Calu3 (cell line): ENCODE measurements around the gene OR10C1. TPM values are rescaled to one million over a fixed set of nuclear protein-coding genes. Genes with fewer than 3 reads are reported as not detected.

Experiments used
- BruUV-seq: library from RNA; stranded (reverse); fragments of 400-500 nt; replicated peaks from 2 replicates; lab custom pipeline; 2021; lab: Mats Ljungman, UMichigan
- CTCF ChIA-PET: fragments of 300-600 bp; sonication (Branson Sonifier 250); formaldehyde crosslinking; loops from one replicate; lab custom pipeline; 2022; ENCODE audit warnings: antibody characterized with exemption; lab: Charles Lee
- DNase-seq: peaks from one replicate; pipeline ENCODE4 v3.0.0; 2022
- H3K27ac Mint-ChIP-seq: one replicate; pipeline ENCODE4 v1.8.0; 2022; ENCODE audit warnings: mixed read lengths; ENCODE audit not compliant: unreplicated experiment
- H3K27me3 Mint-ChIP-seq: one replicate; pipeline ENCODE4 v1.8.0; 2022; ENCODE audit warnings: mixed read lengths; ENCODE audit not compliant: unreplicated experiment
- H3K36me3 Mint-ChIP-seq: one replicate; pipeline ENCODE4 v1.8.0; 2022; ENCODE audit warnings: mild to moderate bottlenecking, moderate library complexity, mixed read lengths; ENCODE audit not compliant: insufficient read depth, unreplicated experiment
- H3K4me1 Mint-ChIP-seq: one replicate; pipeline ENCODE4 v1.8.0; 2022; ENCODE audit warnings: mild to moderate bottlenecking, low read depth, mixed read lengths; ENCODE audit not compliant: unreplicated experiment
- H3K4me3 Mint-ChIP-seq: one replicate; pipeline ENCODE4 v1.8.0; 2022; ENCODE audit warnings: mild to moderate bottlenecking, low read depth, moderate library complexity, mixed read lengths; ENCODE audit not compliant: unreplicated experiment
- H3K9me3 Mint-ChIP-seq: one replicate; pipeline ENCODE4 v1.8.0; 2022; ENCODE audit warnings: low read depth, mixed read lengths; ENCODE audit not compliant: unreplicated experiment
- intact Hi-C: fragments of 100-400 bp; cut with micrococcal nuclease; formaldehyde crosslinking; loops from one replicate; pipeline ENCODE4 v1.10.0; 2022; ENCODE audit not compliant: unreplicated experiment
- total RNA-seq: library from RNA; stranded (reverse); gene quantifications from 2 replicates; pipeline ENCODE4 v1.2.3, GENCODE V29; 2022
- TF ChIP-seq, protein P1 (sequence below): fragments of 200-600 bp; IDR thresholded peaks from one replicate; pipeline ENCODE4 v1.8.0; 2022; ENCODE audit warnings: antibody characterized with exemption; ENCODE audit not compliant: unreplicated experiment

OR10C1 gene
- total RNA-seq, 1 experiment from 2014 or later, result not detected

DNA sequence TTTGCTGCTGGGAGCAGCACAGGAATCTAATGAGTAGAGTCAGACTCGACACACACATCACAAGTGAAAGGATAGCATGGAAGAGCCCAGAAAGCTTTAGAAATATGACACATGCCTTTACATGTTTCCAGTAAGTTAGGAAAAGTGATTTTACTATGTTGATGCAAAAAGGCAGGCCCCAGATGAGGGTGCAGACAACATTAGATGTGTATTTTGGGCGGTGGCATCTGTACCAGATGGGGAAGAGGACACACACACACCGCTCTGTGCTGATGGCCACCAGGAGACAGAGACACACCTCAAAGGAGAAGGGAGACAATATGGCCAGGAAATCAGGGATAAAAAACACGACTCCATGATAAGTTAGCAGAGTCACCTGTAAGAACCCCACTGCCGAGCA is 48.0 kb downstream of the OR10C1 start:
- CTCF ChIA-PET, result no interaction called here
- TF ChIP-seq, protein P1, sequence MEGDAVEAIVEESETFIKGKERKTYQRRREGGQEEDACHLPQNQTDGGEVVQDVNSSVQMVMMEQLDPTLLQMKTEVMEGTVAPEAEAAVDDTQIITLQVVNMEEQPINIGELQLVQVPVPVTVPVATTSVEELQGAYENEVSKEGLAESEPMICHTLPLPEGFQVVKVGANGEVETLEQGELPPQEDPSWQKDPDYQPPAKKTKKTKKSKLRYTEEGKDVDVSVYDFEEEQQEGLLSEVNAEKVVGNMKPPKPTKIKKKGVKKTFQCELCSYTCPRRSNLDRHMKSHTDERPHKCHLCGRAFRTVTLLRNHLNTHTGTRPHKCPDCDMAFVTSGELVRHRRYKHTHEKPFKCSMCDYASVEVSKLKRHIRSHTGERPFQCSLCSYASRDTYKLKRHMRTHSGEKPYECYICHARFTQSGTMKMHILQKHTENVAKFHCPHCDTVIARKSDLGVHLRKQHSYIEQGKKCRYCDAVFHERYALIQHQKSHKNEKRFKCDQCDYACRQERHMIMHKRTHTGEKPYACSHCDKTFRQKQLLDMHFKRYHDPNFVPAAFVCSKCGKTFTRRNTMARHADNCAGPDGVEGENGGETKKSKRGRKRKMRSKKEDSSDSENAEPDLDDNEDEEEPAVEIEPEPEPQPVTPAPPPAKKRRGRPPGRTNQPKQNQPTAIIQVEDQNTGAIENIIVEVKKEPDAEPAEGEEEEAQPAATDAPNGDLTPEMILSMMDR, result no peak
- no peak overlapping the region for H3K4me3 Mint-ChIP-seq
- no TSS peak for BruUV-seq
- intact Hi-C loops, result no loop called here
- DNase-seq, result no peak
- H3K4me1 Mint-ChIP-seq, result no peaks in the 10 kb centered on the region
- H3K27ac Mint-ChIP-seq, result no peak overlapping the region
- H3K27me3 Mint-ChIP-seq, result no peaks in the 10 kb centered on the region
- H3K9me3 Mint-ChIP-seq, result no peaks in the 10 kb centered on the region
- H3K36me3 Mint-ChIP-seq, result no peaks in the 10 kb centered on the region

DNA sequence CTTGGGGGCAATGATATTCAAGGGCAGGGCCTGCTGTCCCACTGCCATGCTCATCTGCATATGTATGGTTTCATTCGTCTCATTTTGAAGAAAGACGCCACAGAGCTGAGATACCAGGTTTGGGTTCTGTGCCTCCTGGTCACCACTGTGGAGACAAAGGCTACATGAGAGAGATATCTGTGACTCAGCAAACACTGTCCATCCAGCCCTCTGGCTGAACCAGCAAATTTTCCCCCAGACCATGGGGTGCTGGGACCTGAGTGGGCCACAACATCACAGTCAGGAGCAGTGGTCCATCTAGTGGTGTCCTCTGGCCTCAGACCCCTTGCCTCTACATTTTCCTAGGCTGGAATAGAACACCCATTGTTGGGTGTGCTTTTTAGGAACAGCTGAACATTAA is 48.6 kb downstream of the OR10C1 start, which contains the start of gene MAS1L:
Gene MAS1L, minus strand, starts transcription at position 297 of the 400 bp plus-strand sequence. Its CDS starts 54 bp downstream, at position 243.
- TF ChIP-seq, protein P1, result no peak
- no peak within 1 kb of the TSS for H3K4me3 Mint-ChIP-seq
- DNase-seq, result no peak
- H3K27ac Mint-ChIP-seq, result no peak within 1 kb of the TSS
- no TSS peak for BruUV-seq
- no peaks in the 10 kb centered on the region for H3K36me3 Mint-ChIP-seq
- intact Hi-C loops, result no loop called here
- CTCF ChIA-PET, result no interaction called here
- no peaks in the 10 kb centered on the region for H3K9me3 Mint-ChIP-seq
- no peaks in the 10 kb centered on the region for H3K4me1 Mint-ChIP-seq
- no peaks in the 10 kb centered on the region for H3K27me3 Mint-ChIP-seq

DNA sequence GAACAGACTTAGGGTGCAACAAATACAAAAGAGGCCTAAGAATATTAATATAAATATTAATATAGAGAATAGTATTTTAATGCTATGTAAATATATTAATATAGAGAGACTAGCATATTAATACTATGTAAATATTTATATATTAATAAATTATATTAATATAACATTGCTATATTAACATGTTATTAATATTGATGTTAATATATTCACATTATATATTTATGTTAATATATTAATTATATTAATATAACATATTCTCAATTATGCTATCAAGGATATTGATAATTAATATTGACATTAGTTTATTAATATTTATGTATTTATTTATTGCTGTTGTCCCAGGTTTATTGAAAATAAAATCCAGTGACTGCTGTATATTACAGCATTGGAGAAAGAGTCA is 49.8 kb downstream of the OR10C1 start:
- CTCF ChIA-PET, result interaction anchor here (0.7 kb wide), 1 partner anchor 24 kb away, joined by 4 read pairs; no protein-coding TSS in a partner anchor
- BruUV-seq, result no TSS peak

DNA sequence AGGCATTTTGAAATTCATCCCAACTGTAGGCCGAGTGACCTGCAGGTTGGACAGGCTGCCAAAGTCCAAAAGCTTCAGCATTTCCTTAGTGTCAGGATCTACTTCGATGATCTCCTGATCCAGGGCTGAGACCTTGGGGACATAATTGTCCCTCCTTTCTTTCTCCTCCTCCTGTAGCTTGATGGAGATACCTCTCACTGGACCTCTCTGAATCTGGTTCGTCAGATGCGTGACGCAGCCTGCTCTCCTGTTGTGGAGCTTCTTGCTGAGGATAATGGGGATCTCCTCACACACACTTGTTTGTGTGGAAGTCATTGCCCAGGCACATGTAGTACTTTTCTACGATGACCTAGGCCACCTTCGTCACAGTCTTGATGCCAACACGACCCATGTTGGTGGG is 50.2 kb downstream of the OR10C1 start:
- no peaks in the 10 kb centered on the region for H3K36me3 Mint-ChIP-seq
- no peak for DNase-seq
- H3K27ac Mint-ChIP-seq, result no peak overlapping the region
- TF ChIP-seq, protein P1, result no peak
- peaks cover under 1% of the 10 kb centered on the region for H3K4me1 Mint-ChIP-seq
- no peaks in the 10 kb centered on the region for H3K27me3 Mint-ChIP-seq
- H3K4me3 Mint-ChIP-seq, result no peak overlapping the region
- CTCF ChIA-PET, result no interaction called here
- BruUV-seq, result no TSS peak
- H3K9me3 Mint-ChIP-seq, result no peaks in the 10 kb centered on the region
- intact Hi-C loops, result no loop called here

More for the DNA sequence above, 49.8 kb downstream of the OR10C1 start:
- Mint-ChIP-seq H3K4me3 (no peak overlapping the region), H3K27ac (no peak overlapping the region), H3K4me1 (no peaks in the 10 kb centered on the region), H3K36me3 (no peaks in the 10 kb centered on the region), H3K27me3 (no peaks in the 10 kb centered on the region), H3K9me3 (no peaks in the 10 kb centered on the region)
- TF ChIP-seq, protein P1, result no peak
- intact Hi-C loops, result no loop called here
- no peak for DNase-seq
